ENCODE data around the gene ATG10. TPM values are rescaled to one million over a fixed set of nuclear protein-coding genes. Genes with fewer than 3 reads are reported as not detected.

Gene ATG10
- total RNA-seq, 2 experiments from 2014 or later: 9.5 to 11.5 TPM

DNA sequence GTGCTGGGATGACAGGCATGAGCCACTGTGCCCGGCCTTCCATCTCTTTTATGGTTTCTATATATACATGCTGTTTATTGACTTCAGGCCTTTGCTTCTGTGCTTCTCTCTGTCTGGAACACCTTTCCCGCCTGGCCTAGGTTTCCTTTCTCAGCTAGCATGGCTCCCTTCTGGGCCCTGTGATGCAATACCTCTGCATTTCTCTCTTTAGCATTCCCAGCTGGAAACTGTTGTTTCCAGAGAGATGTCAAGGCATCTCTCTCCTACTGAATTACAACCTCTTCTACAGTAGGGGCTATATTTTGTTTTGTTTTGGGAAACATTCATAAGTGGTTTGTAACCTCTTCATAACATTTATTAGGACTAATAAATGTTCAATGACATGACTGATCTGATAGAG lies 249.2 kb downstream of the ATG10 start:
- Mint-ChIP-seq H3K36me3 (ENCODE audit: low read depth) (no peaks in the 10 kb centered on the region), H3K9me3 (ENCODE audit: insufficient read depth) (no peaks in the 10 kb centered on the region), H3K27ac (no peak overlapping the region), H3K4me3 (no peak overlapping the region), H3K27me3 (ENCODE audit: low read depth) (no peaks in the 10 kb centered on the region), H3K4me1 (ENCODE audit: low read depth) (peaks cover 2% of the 10 kb centered on the region)
- no peak for DNase-seq
- CTCF ChIA-PET: no interaction called here
- POLR2A ChIA-PET: no interaction called here
- ATAC-seq: no peak

DNA sequence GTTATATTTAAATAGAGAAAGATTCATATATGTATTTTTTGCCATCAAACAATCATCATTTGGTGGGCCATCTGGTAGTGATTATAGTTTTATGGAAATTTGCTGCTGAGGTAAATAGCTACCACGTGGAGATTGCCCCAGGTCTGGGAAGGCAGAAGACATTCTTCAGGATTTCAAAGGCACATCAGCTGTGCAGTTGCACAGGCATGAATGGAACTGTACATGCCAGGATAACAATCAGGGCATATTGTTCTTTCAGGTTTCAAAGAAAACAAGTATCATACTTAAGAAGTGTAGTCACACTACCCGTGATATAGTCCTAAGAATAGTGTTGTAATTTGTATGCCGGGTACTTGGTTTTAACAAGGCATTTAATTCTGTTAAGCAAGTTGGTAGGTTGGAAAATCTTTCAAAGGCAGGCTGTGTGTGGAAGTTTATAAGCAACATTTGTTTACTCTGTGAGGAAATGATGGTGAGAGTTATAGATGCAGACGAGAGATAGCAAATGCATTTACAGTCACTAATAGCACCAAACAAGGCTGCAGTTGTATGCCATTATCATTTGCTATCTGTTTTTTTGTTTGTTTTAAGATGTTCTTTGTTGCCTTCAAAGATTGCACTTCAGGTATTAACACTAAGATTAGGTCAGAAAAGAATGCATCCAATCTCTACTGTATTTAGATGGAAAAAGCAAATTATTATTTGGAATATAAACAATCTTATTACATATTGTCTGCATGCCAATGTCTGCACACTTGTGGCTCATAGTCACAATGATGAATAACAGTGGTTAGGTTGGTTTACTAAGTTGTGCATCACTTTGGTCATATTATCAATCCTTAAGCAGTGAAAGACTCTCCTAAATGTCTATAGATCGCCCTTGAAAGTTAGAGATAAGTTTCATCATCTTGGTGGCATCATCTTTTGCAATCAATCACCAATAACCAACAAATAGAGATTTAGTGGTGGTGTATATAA lies 251.1 kb downstream of the ATG10 start:
- DNase-seq (no peak), ATAC-seq (no peak)
- Mint-ChIP-seq H3K36me3 (ENCODE audit: low read depth) (no peaks in the 10 kb centered on the region), H3K27ac (no peak overlapping the region), H3K27me3 (ENCODE audit: low read depth) (no peaks in the 10 kb centered on the region), H3K9me3 (ENCODE audit: insufficient read depth) (no peaks in the 10 kb centered on the region), H3K4me3 (no peak overlapping the region), H3K4me1 (ENCODE audit: low read depth) (peaks cover 2% of the 10 kb centered on the region)
- ChIA-PET POLR2A (no interaction called here), CTCF (no interaction called here)

DNA sequence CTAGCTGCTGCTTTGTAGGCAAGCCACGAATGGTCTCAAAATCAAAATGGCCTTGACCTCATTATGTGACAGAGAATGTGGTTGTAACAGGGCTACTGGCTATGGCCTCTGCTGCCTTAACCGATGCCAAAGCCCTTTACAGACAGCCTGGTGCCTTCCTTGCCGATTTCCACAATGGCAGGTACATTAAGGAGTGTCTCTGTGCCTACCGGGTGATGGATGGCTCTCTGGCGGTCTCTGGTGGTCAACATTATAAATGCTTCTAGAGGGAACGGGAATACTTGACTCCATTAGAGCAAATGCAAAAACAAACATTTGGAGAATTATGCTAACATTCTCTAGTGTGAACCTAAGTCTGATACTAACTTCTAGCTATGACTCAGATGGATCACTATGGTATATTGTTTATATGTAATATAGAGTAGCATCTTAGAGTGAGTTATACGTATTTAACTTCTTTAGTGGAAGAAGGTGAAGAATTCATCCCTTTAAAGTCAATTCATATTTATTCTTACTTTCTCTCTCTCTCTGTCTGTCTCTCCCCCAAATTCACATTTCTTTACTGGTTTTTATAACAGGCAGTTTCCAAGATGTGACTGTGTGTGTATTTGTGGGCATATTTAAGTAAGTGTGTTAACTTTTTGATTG lies 253.8 kb downstream of the ATG10 start:
- ChIA-PET POLR2A (no interaction called here), CTCF (interaction anchor here (0.6 to 2.8 kb wide), 26 partner anchors 9 to 800 kb away, joined by 3 to 19 read pairs (median 4); no protein-coding TSS in a partner anchor)
- peak; percentile 90 for ATAC-seq
- DNase-seq: peak; percentile 72
- Mint-ChIP-seq H3K4me1 (ENCODE audit: low read depth) (peaks cover 2% of the 10 kb centered on the region), H3K36me3 (ENCODE audit: low read depth) (no peaks in the 10 kb centered on the region), H3K27me3 (ENCODE audit: low read depth) (no peaks in the 10 kb centered on the region), H3K4me3 (no peak overlapping the region), H3K9me3 (ENCODE audit: insufficient read depth) (no peaks in the 10 kb centered on the region), H3K27ac (no peak overlapping the region)

DNA sequence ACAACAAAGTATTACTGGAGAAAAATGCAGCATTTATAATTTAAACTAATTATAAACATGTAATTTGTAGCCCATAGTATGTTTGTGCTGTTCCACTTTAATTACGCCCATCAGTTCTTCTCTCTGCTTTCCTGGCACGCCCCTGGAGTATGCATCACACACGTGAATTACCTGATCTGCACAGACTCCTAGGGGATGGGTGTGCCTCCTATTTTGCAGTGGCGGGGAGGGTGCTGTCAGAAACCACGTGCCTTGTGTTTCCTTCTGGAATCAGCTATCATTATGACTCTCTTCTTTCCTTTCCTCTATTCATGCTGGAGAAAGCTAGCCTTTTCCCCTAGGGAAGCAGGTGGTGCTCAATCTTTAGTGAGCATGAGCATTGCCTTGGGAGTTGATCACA lies 263.1 kb downstream of the ATG10 start:
- no peaks in the 10 kb centered on the region for H3K4me1 Mint-ChIP-seq (ENCODE audit: low read depth)
- POLR2A ChIA-PET: no interaction called here
- H3K36me3 Mint-ChIP-seq (ENCODE audit: low read depth): no peaks in the 10 kb centered on the region
- no peak overlapping the region for H3K27ac Mint-ChIP-seq
- H3K9me3 Mint-ChIP-seq (ENCODE audit: insufficient read depth): no peaks in the 10 kb centered on the region
- CTCF ChIA-PET: interaction anchor here (1.6 kb wide), 1 partner anchor 9 kb away, joined by 7 read pairs; no protein-coding TSS in a partner anchor
- H3K27me3 Mint-ChIP-seq (ENCODE audit: low read depth): no peaks in the 10 kb centered on the region
- DNase-seq: no peak
- H3K4me3 Mint-ChIP-seq: no peak overlapping the region
- ATAC-seq: no peak

DNA sequence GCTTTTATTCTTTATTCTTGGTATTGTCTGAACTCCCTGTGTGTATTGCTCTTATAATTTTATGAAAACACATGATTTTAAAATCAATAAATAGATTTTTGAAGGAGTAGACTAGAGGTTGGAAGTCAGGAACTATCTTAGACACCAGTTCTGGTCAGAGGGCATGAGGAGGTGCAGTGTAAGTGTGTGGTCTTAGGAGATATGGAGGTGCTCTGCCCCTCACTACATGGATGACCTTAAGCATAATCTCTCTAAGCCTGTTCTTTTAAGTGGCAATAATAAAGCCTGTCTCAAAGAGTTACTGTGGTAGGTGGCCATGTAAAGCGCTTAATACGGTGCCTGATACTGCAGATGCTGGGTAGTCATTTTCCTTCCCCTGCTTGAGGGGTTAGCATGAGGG lies 272.3 kb downstream of the ATG10 start:
- DNase-seq (no peak), ATAC-seq (no peak)
- CTCF ChIA-PET: no interaction called here
- no peaks in the 10 kb centered on the region for H3K4me1 Mint-ChIP-seq (ENCODE audit: low read depth)
- peaks cover 9% of the 10 kb centered on the region for H3K36me3 Mint-ChIP-seq (ENCODE audit: low read depth)
- POLR2A ChIA-PET: no interaction called here
- H3K4me3 Mint-ChIP-seq: no peak overlapping the region
- H3K9me3 Mint-ChIP-seq (ENCODE audit: insufficient read depth): peaks cover 15% of the 10 kb centered on the region
- no peak overlapping the region for H3K27ac Mint-ChIP-seq
- no peaks in the 10 kb centered on the region for H3K27me3 Mint-ChIP-seq (ENCODE audit: low read depth)

GRCh38 chr5:82244854-82245635 lies 273.2 kb downstream of the ATG10 start:
- no peaks in the 10 kb centered on the region for H3K4me1 Mint-ChIP-seq (ENCODE audit: low read depth)
- H3K36me3 Mint-ChIP-seq (ENCODE audit: low read depth): peaks cover 9% of the 10 kb centered on the region
- peaks cover 15% of the 10 kb centered on the region for H3K9me3 Mint-ChIP-seq (ENCODE audit: insufficient read depth)
- no peak for DNase-seq
- ChIA-PET POLR2A (no interaction called here), CTCF (no interaction called here)
- H3K27ac Mint-ChIP-seq: no peak overlapping the region
- H3K4me3 Mint-ChIP-seq: no peak overlapping the region
- H3K27me3 Mint-ChIP-seq (ENCODE audit: low read depth): no peaks in the 10 kb centered on the region
- ATAC-seq: no peak

DNA sequence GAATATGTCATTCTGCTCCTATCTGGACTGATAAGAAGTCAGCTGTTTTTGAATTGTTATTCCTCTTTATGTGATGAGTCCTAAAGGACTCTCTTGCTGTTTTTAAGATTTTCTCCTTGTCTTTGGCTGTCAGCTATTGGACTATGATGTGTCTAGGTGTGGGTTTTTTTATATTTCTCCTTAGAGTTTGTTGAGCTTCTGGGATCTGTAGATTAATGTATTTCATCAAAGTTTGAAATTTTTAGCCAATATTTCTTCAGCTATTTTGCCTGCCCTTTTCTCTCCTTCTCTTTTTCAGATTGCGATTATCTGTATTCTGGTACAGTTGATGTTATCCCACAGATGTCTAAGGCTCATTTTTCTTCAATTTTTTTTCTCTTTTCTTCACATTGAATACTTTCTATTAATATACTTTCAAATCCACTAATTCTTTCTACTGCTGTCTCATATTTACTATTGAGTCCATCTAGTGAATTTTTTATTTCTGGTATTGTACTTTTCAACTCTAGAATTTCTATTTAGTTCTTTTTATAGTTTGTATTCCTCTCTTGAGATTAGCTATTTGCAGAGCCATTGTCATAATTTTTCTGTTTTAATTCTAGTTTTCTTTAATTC lies 275.2 kb downstream of the ATG10 start:
- Mint-ChIP-seq H3K27me3 (ENCODE audit: low read depth) (no peaks in the 10 kb centered on the region), H3K4me1 (ENCODE audit: low read depth) (no peaks in the 10 kb centered on the region), H3K36me3 (ENCODE audit: low read depth) (peaks cover 9% of the 10 kb centered on the region), H3K4me3 (no peak overlapping the region), H3K9me3 (ENCODE audit: insufficient read depth) (peaks cover 15% of the 10 kb centered on the region), H3K27ac (no peak overlapping the region)
- ATAC-seq (no peak), DNase-seq (no peak)
- ChIA-PET CTCF (interaction anchor here (0.7 to 1.4 kb wide), 2 partner anchors 22 to 876 kb away, joined by 3 to 8 read pairs; no protein-coding TSS in a partner anchor), POLR2A (no interaction called here)

GRCh38 chr5:82252744-82253143 lies 280.9 kb downstream of the ATG10 start:
- no peak overlapping the region for H3K4me3 Mint-ChIP-seq
- no peaks in the 10 kb centered on the region for H3K4me1 Mint-ChIP-seq (ENCODE audit: low read depth)
- DNase-seq (no peak), ATAC-seq (no peak)
- peaks cover 6% of the 10 kb centered on the region for H3K9me3 Mint-ChIP-seq (ENCODE audit: insufficient read depth)
- H3K36me3 Mint-ChIP-seq (ENCODE audit: low read depth): peaks cover 4% of the 10 kb centered on the region
- CTCF ChIA-PET: no interaction called here
- POLR2A ChIA-PET: no interaction called here
- H3K27ac Mint-ChIP-seq: no peak overlapping the region
- H3K27me3 Mint-ChIP-seq (ENCODE audit: low read depth): no peaks in the 10 kb centered on the region

DNA sequence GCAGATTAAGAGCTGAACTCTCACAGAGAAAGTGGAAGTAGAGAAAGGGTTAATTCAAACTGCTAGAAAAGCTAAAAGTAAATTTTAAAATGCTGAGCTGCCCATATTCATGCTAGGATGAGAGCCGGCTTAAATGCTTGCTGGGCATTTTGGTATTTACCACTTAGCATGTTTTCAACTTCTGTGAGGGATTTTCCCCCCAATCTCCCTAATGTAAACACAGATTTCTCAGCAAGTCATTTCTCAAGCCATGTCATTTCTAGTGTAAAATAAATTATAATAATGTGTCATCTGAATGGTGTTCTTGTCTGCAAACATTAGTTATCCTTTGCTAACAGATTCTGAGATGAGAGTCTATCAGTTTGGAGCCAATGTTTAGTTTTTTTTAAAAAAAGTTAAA lies 284.0 kb downstream of the ATG10 start:
- no peak overlapping the region for H3K27ac Mint-ChIP-seq
- CTCF ChIA-PET: interaction anchor here (0.8 to 1.4 kb wide), 4 partner anchors 8 to 830 kb away, joined by 3 to 4 read pairs (median 3); no protein-coding TSS in a partner anchor
- no peaks in the 10 kb centered on the region for H3K4me1 Mint-ChIP-seq (ENCODE audit: low read depth)
- no peak for DNase-seq
- no peaks in the 10 kb centered on the region for H3K36me3 Mint-ChIP-seq (ENCODE audit: low read depth)
- H3K9me3 Mint-ChIP-seq (ENCODE audit: insufficient read depth): no peaks in the 10 kb centered on the region
- no peak for ATAC-seq
- POLR2A ChIA-PET: no interaction called here
- H3K27me3 Mint-ChIP-seq (ENCODE audit: low read depth): no peaks in the 10 kb centered on the region
- no peak overlapping the region for H3K4me3 Mint-ChIP-seq

DNA sequence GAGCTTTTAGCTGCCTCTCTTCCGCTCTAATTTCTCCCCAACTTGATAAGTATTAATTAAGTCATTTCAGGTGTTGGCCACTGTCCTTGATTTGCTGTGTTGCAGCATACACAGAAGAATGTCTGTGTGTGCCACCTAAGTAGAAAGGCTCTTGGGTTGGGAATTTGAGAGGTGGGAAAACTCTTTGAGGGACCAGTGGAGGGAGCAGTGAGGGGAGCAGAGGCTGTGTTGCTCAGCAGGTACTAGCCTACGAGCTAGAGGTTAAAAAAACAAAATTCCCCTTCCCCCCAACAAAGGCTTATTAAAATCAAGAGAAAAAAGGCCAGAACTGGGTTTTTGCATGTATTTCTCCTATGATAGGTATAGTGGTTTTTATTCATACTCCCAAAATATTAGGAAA lies 285.4 kb downstream of the ATG10 start:
- H3K4me1 Mint-ChIP-seq (ENCODE audit: low read depth): no peaks in the 10 kb centered on the region
- no peak overlapping the region for H3K4me3 Mint-ChIP-seq
- ATAC-seq (no peak), DNase-seq (no peak)
- ChIA-PET POLR2A (interaction anchor here (0.7 kb wide), 1 partner anchor 21 kb away, joined by 3 read pairs; the partner anchor contains the start of gene RPS23), CTCF (interaction anchor here (1.2 kb wide), 1 partner anchor 31 kb away, joined by 3 read pairs; no protein-coding TSS in a partner anchor)
- no peaks in the 10 kb centered on the region for H3K36me3 Mint-ChIP-seq (ENCODE audit: low read depth)
- H3K9me3 Mint-ChIP-seq (ENCODE audit: insufficient read depth): no peaks in the 10 kb centered on the region
- no peaks in the 10 kb centered on the region for H3K27me3 Mint-ChIP-seq (ENCODE audit: low read depth)
- H3K27ac Mint-ChIP-seq: no peak overlapping the region

GRCh38 chr5:82257729-82258128 lies 285.9 kb downstream of the ATG10 start:
- Mint-ChIP-seq H3K36me3 (ENCODE audit: low read depth) (no peaks in the 10 kb centered on the region), H3K27me3 (ENCODE audit: low read depth) (no peaks in the 10 kb centered on the region), H3K4me3 (no peak overlapping the region), H3K4me1 (ENCODE audit: low read depth) (no peaks in the 10 kb centered on the region), H3K27ac (no peak overlapping the region), H3K9me3 (ENCODE audit: insufficient read depth) (no peaks in the 10 kb centered on the region)
- POLR2A ChIA-PET: interaction anchor here (0.7 kb wide), 1 partner anchor 20 kb away, joined by 3 read pairs; the partner anchor contains the start of gene RPS23
- DNase-seq: no peak
- ATAC-seq: no peak
- CTCF ChIA-PET: interaction anchor here (1.2 kb wide), 1 partner anchor 32 kb away, joined by 3 read pairs; no protein-coding TSS in a partner anchor
